HepG2 (cell line): ENCODE data around the gene LRRN4CL. TPM values are rescaled to one million over a fixed set of nuclear protein-coding genes. Genes with fewer than 3 reads are reported as not detected.
A peak's percentile ranks its signal among the peaks of the same experiment; 100 is the strongest.

ENCODE experiments used
- ADNP ChIP-seq: sonication (generic); formaldehyde crosslinking; IDR thresholded peaks from 2 replicates; pipeline ENCODE4 v1.4.0; 2020; ENCODE audit warnings: missing genetic modification reagents
- DNMT3B ChIP-seq: conservative IDR thresholded peaks from 2 replicates; pipeline ENCODE4 v1.6.1; 2016; ENCODE audit warnings: missing biosample characterization, control low read depth
- PRDM10 ChIP-seq: sonication (generic); formaldehyde crosslinking; IDR thresholded peaks from 2 replicates; pipeline ENCODE4 v1.4.0; 2020; ENCODE audit warnings: low read depth, missing genetic modification reagents
- SMYD3 ChIP-seq: sonication (generic); formaldehyde crosslinking; IDR thresholded peaks from 2 replicates; pipeline ENCODE4 v1.8.1; 2023; ENCODE audit warnings: mild to moderate bottlenecking, missing genetic modification reagents
- SUZ12 ChIP-seq: fragments of 150-350 bp; IDR thresholded peaks from 2 replicates; pipeline ENCODE4 v1.6.1; 2014; ENCODE audit warnings: low read depth, low read length
- U2AF1 ChIP-seq: fragments of 200-400 bp; formaldehyde crosslinking; optimal IDR thresholded peaks from 2 replicates; pipeline ENCODE3; 2017; ENCODE audit warnings: mild to moderate bottlenecking, low read depth, low read length
- ZBTB26 ChIP-seq: IDR thresholded peaks from 2 replicates; pipeline ENCODE4 v1.6.1; 2016; ENCODE audit warnings: missing compliant biosample characterization, missing genetic modification reagents, borderline replicate concordance
- ZBTB40 ChIP-seq, 2 experiments: fragments of 450-650 bp in 1 of 2; sonication (generic) in 1 of 2; formaldehyde crosslinking in 1 of 2; IDR thresholded peaks; 2 replicates each; pipeline versions ENCODE4 v1.6.1 to v1.8.0; 2016 to 2022; ENCODE audit warnings: antibody characterized with exemption in 1 of 2, mild to moderate bottlenecking in 1 of 2, missing genetic modification reagents in 1 of 2
- ZNF33B ChIP-seq: sonication (generic); formaldehyde crosslinking; IDR thresholded peaks from 2 replicates; pipeline ENCODE4 v1.5.1; 2020; ENCODE audit warnings: mild to moderate bottlenecking, missing genetic modification reagents
- ZNF770 ChIP-seq: sonication (generic); formaldehyde crosslinking; IDR thresholded peaks from 2 replicates; pipeline ENCODE4 v1.5.0; 2020; ENCODE audit warnings: mild to moderate bottlenecking, missing genetic modification reagents
- polyA plus RNA-seq, 8 experiments: library from polyadenylated mRNA; depleted of rRNA in 3 of 8; stranded (reverse) in 7 of 8; unstranded in 1 of 8; fragments of >200 nt; fragmentation: Illumina TruSeq in 4 of 8; extraction: Trizol in 4 of 8; gene quantifications; 2 replicates each; pipeline versions ENCODE4 v1.2.1 to v1.2.3, GENCODE V29; 2011 to 2016; ENCODE audit warnings: low read depth in 4 of 8, missing spikeins in 1 of 8, mixed read lengths in 1 of 8; ENCODE audit not compliant: insufficient read depth in 1 of 8
- total RNA-seq, 5 experiments: library from RNA; depleted of rRNA; stranded (reverse); fragments of >200 nt; fragmentation: Illumina TruSeq; extraction: Trizol; gene quantifications; 2 replicates each; pipeline ENCODE4 v1.2.3, GENCODE V29; 2016; ENCODE audit warnings: low read depth in 1 of 5

The LRRN4CL gene
- total and polyA plus RNA-seq, 2 of the 13 experiments (the other 11 are each of a cell fraction or from before 2014, with no cell fraction given): 0.11 TPM; not detected in 1

GRCh38 chr11:62678770-62679696 lies 10.3 kb downstream of the LRRN4CL start, which contains the start of gene UBXN1 (continued):
- TF ChIP-seq ZBTB40 (IDR thresholded peaks at IDR 0.05) (no peak), ZBTB40 (CRISPR knock-in tag; IDR thresholded peaks at IDR 0.05) (peak; percentile 87), SMYD3 (CRISPR knock-in tag) (0 out of 2 replicates have a peak, but pooled peaks have one; percentile 44), DNMT3B (CRISPR knock-in tag) (no peak), U2AF1 (no peak), PRDM10 (CRISPR knock-in tag) (peak; percentile 27; the same call in 1 of the 2 replicates), SUZ12 (no peak), ZNF33B (no peak), ZNF770 (CRISPR knock-in tag) (peak; percentile 9; the same call in 1 of the 2 replicates), ADNP (no peak), ZBTB26 (peak; percentile 77)
